NCI-H146 treated with DMSO at 0.1 percent for 48 hours (cell line): ENCODE data around the gene S100A12.

Experiments used
- DNase-seq: peaks from one replicate; lab custom pipeline; 2025; ENCODE audit not compliant: unreplicated experiment; lab: John Stamatoyannopoulos, UW

The S100A12 gene

GRCh38 chr1:153337980-153338853 lies 37.2 kb downstream of the S100A12 start:
- no peak for DNase-seq

GRCh38 chr1:153336650-153337049 lies 38.8 kb downstream of the S100A12 start:
- DNase-seq = no peak

DNA sequence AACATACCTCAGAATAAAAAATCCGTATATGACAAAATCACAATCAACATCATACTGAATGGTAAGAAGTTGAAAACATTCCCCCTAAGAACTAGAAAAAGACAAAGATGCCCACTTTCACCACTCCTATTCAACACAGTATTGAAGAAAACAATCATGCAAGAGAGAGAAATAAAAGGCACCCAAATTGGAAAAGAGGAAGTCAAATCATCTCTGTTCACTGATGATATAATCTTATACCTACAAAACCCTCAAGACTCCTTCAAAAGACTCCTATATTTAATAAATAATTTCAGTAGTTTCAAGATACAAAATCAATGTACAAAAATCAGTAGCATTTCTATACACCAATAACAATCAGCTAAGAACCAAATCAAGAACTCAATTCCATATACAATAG lies 41.5 kb downstream of the S100A12 start:
- no peak for DNase-seq

- no peak for DNase-seq
These were observed 50.5 kb downstream of the S100A12 start for GRCh38 chr1:153324912-153325311.
